ENCODE results near the gene FMNL2.

FMNL2 gene

GRCh38 chr2:152426801-152427200 is 91.8 kb downstream of the FMNL2 start:
- no peak for DNase-seq (ENCODE audit: low spot score)

- DNase-seq (ENCODE audit: low spot score): no peak
Observed at GRCh38 chr2:152427902-152428301, 92.9 kb downstream of the FMNL2 start.

GRCh38 chr2:152428800-152429582 is 94.0 kb downstream of the FMNL2 start:
- DNase-seq (ENCODE audit: low spot score): no peak

GRCh38 chr2:152430876-152431275 is 95.9 kb downstream of the FMNL2 start:
- DNase-seq (ENCODE audit: low spot score): no peak

GRCh38 chr2:152431370-152432098 is 96.6 kb downstream of the FMNL2 start:
- DNase-seq (ENCODE audit: low spot score): no peak

- no peak for DNase-seq (ENCODE audit: low spot score)
Observed at GRCh38 chr2:152432206-152432653, 97.3 kb downstream of the FMNL2 start.

- no peak for DNase-seq (ENCODE audit: low spot score)
Observed at GRCh38 chr2:152432765-152433164, 97.8 kb downstream of the FMNL2 start.

GRCh38 chr2:152433289-152433688 is 98.3 kb downstream of the FMNL2 start:
- DNase-seq (ENCODE audit: low spot score): no peak

- DNase-seq (ENCODE audit: low spot score): no peak
Observed at GRCh38 chr2:152433791-152434190, 98.8 kb downstream of the FMNL2 start.

GRCh38 chr2:152434395-152435182 is 99.6 kb downstream of the FMNL2 start:
- no peak for DNase-seq (ENCODE audit: low spot score)

GRCh38 chr2:152436148-152436547 is 101.2 kb downstream of the FMNL2 start:
- DNase-seq (ENCODE audit: low spot score): no peak

GRCh38 chr2:152437276-152438108 is 102.5 kb downstream of the FMNL2 start:
- DNase-seq (ENCODE audit: low spot score): no peak

- DNase-seq (ENCODE audit: low spot score): no peak
Observed at GRCh38 chr2:152440049-152440448, 105.1 kb downstream of the FMNL2 start.

- DNase-seq (ENCODE audit: low spot score): no peak
Observed at GRCh38 chr2:152440460-152440859, 105.5 kb downstream of the FMNL2 start.

- no peak for DNase-seq (ENCODE audit: low spot score)
Observed at GRCh38 chr2:152441961-152442360, 107.0 kb downstream of the FMNL2 start.

- DNase-seq (ENCODE audit: low spot score): no peak
Observed at GRCh38 chr2:152443771-152444170, 108.8 kb downstream of the FMNL2 start.

GRCh38 chr2:152444448-152444847 is 109.5 kb downstream of the FMNL2 start:
- DNase-seq (ENCODE audit: low spot score): no peak

GRCh38 chr2:152445375-152445774 is 110.4 kb downstream of the FMNL2 start:
- DNase-seq (ENCODE audit: low spot score): no peak

- peak; percentile 22 for DNase-seq (ENCODE audit: low spot score)
Observed at GRCh38 chr2:152445791-152446201, 110.8 kb downstream of the FMNL2 start.

- no peak for DNase-seq (ENCODE audit: low spot score)
Observed at GRCh38 chr2:152446213-152446612, 111.2 kb downstream of the FMNL2 start.

- no peak for DNase-seq (ENCODE audit: low spot score)
Observed at GRCh38 chr2:152447897-152448296, 112.9 kb downstream of the FMNL2 start.

- no peak for DNase-seq (ENCODE audit: low spot score)
Observed at GRCh38 chr2:152448606-152449005, 113.6 kb downstream of the FMNL2 start.

Data from activated CD4-positive, alpha-beta T cell treated with anti-CD3 and anti-CD28 coated beads, Interleukin-2, Interleukin-4, amounts not matched to agents 100 ng/mL and 50 ng/mL, durations not matched to agents 16 hours and 8 hours (primary cell).